Stimulated activated naive CD8-positive, alpha-beta T cell treated with anti-CD3 and anti-CD28 coated beads, Interleukin-15, Interleukin-2, amounts not matched to agents 100 ng/mL and 50 ng/mL, for 24 hours (primary cell): ENCODE data around the gene NTRK1.
A peak's percentile ranks its signal among the peaks of the same experiment; 100 is the strongest.

Source experiments
- H3K27ac Mint-ChIP-seq: one replicate; pipeline ENCODE4 v1.8.0; 2021; ENCODE audit warnings: mild to moderate bottlenecking, mixed read lengths
- H3K27me3 Mint-ChIP-seq: one replicate; pipeline ENCODE4 v1.8.0; 2021; ENCODE audit warnings: mixed read lengths
- H3K36me3 Mint-ChIP-seq: one replicate; pipeline ENCODE4 v1.8.0; 2021; ENCODE audit warnings: low read depth, mixed read lengths
- H3K4me1 Mint-ChIP-seq: one replicate; pipeline ENCODE4 v1.8.0; 2021; ENCODE audit warnings: low read depth, mixed read lengths
- H3K4me3 Mint-ChIP-seq: one replicate; pipeline ENCODE4 v1.8.0; 2021; ENCODE audit warnings: mild to moderate bottlenecking, mixed read lengths
- H3K9me3 Mint-ChIP-seq: one replicate; pipeline ENCODE4 v1.8.0; 2021; ENCODE audit warnings: mixed read lengths

Gene NTRK1

DNA sequence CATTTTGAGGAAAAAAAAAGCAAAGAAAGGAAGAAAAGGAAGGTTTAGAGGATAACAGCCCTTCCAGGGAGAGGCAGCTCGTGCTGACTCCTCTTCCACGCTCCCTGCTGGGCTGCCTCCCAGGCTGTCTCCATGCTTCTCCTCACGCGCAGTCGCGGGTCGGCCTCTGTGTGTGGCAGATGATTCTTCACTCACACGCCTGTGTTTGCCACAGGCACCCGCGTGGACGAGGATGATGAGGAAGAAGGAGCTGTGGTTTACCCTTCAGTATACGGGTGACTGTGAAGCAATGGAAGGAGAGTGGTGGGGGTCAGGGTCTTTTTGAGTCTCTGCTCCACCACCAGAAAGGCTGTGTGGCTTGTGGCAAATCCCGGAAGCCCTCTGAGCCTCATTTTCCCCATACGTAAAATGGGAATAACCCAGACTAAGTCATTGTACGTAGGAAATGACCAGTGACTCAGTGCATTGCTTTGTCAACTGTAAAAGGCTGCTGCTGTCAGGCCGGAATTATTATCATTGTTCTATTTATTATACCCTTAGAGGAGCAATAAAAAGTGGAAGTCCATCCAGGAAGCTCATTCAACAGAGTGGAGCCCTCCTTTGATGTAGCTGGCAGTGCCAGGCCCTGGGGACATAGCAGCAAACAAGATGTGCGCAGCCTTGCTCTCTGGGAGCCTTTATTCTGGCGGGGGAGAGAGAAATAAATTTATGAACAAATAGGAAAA lies 32.1 kb upstream of the NTRK1 start:
- peak overlapping the region; percentile 56 for H3K27ac Mint-ChIP-seq
- H3K9me3 Mint-ChIP-seq = no peaks in the 10 kb centered on the region
- peaks cover 16% of the 10 kb centered on the region for H3K4me1 Mint-ChIP-seq
- peaks cover 12% of the 10 kb centered on the region for H3K27me3 Mint-ChIP-seq
- no peaks in the 10 kb centered on the region for H3K36me3 Mint-ChIP-seq
- no peak overlapping the region for H3K4me3 Mint-ChIP-seq

GRCh38 chr1:156832434-156832833 lies 28.2 kb upstream of the NTRK1 start:
- Mint-ChIP-seq H3K4me3 (no peak overlapping the region), H3K27ac (no peak overlapping the region), H3K9me3 (no peaks in the 10 kb centered on the region), H3K27me3 (peaks cover 12% of the 10 kb centered on the region), H3K4me1 (peaks cover 53% of the 10 kb centered on the region), H3K36me3 (no peaks in the 10 kb centered on the region)

- no peaks in the 10 kb centered on the region for H3K36me3 Mint-ChIP-seq
- no peaks in the 10 kb centered on the region for H3K9me3 Mint-ChIP-seq
- H3K4me3 Mint-ChIP-seq = peak overlapping the region; percentile 19
- peaks cover 54% of the 10 kb centered on the region for H3K4me1 Mint-ChIP-seq
- peak overlapping the region; percentile 83 for H3K27ac Mint-ChIP-seq
- H3K27me3 Mint-ChIP-seq = peaks cover 12% of the 10 kb centered on the region
These were observed 27.1 kb upstream of the NTRK1 start for GRCh38 chr1:156833603-156834002.

GRCh38 chr1:156834322-156834721 lies 26.3 kb upstream of the NTRK1 start:
- no peaks in the 10 kb centered on the region for H3K9me3 Mint-ChIP-seq
- no peaks in the 10 kb centered on the region for H3K36me3 Mint-ChIP-seq
- H3K4me3 Mint-ChIP-seq = peak overlapping the region; percentile 19
- peaks cover 55% of the 10 kb centered on the region for H3K4me1 Mint-ChIP-seq
- peaks cover 15% of the 10 kb centered on the region for H3K27me3 Mint-ChIP-seq
- H3K27ac Mint-ChIP-seq = peak overlapping the region; percentile 83

- Mint-ChIP-seq H3K4me1 (peaks cover 60% of the 10 kb centered on the region), H3K27me3 (peaks cover 18% of the 10 kb centered on the region), H3K9me3 (no peaks in the 10 kb centered on the region), H3K27ac (peak overlapping the region; percentile 88), H3K4me3 (peak overlapping the region; percentile 42), H3K36me3 (no peaks in the 10 kb centered on the region)
These were observed 24.5 kb upstream of the NTRK1 start for GRCh38 chr1:156836041-156836654.

DNA sequence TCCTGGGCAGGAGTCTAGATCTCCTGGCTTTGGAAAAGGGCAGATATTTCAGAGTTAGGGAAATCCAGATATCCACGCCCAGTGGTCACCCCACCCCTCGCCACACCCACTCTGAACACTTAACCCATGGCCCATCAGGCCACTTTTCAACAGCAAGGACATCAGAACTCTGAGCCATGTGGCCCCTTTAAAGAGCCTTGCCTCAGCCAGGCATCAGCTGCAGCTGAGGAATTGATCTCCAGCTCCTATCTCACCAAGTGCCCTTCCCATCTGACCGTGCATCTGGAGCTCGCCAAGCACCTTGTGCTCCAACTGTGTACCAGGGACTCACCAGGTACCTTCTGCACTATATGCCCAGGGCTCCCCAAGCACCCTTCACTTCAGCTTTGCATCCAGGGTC lies 23.8 kb upstream of the NTRK1 start:
- Mint-ChIP-seq H3K4me1 (peaks cover 60% of the 10 kb centered on the region), H3K36me3 (no peaks in the 10 kb centered on the region), H3K27me3 (peaks cover 18% of the 10 kb centered on the region), H3K4me3 (peak overlapping the region; percentile 36), H3K27ac (peak overlapping the region; percentile 57), H3K9me3 (no peaks in the 10 kb centered on the region)

- Mint-ChIP-seq H3K27me3 (peaks cover 32% of the 10 kb centered on the region), H3K9me3 (no peaks in the 10 kb centered on the region), H3K4me3 (no peak overlapping the region), H3K27ac (peak overlapping the region; percentile 24), H3K36me3 (no peaks in the 10 kb centered on the region), H3K4me1 (peaks cover 51% of the 10 kb centered on the region)
These were observed 21.7 kb upstream of the NTRK1 start for GRCh38 chr1:156838972-156839371.

DNA sequence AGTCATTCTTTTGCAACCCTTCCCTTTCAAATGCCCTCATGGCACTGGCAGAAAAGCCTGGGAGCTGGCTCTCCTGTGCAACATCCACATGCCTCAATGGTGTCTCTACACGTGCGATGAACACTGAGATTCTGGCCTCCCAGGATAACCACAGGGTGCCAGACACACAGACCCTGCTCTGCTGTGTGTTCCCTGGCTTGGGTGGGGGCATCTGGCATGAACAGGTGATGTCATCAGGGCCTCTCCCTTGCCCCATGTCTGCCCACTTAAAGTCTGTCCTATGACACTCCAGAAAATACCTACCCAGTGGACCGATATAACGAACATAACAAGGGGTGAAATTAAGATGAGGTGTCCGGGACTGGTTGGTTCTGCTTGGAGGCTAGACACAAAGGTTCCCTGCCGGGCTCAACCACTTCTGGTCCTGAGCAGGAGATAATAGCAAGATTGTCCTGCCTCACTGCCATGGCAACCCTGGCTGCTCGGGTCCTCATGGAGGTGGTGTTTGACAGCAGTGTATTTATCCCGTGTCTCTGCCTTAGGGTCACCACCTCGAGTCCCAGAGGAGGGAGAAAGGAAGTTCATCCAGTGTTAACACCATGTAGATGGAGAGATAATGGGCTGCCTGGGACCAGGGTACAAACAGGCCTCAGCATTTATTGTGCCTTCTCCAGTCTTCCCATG lies 21.1 kb upstream of the NTRK1 start:
- H3K27me3 Mint-ChIP-seq = peaks cover 38% of the 10 kb centered on the region
- no peak overlapping the region for H3K4me3 Mint-ChIP-seq
- H3K36me3 Mint-ChIP-seq = no peaks in the 10 kb centered on the region
- peaks cover 50% of the 10 kb centered on the region for H3K4me1 Mint-ChIP-seq
- H3K9me3 Mint-ChIP-seq = no peaks in the 10 kb centered on the region
- H3K27ac Mint-ChIP-seq = no peak overlapping the region

DNA sequence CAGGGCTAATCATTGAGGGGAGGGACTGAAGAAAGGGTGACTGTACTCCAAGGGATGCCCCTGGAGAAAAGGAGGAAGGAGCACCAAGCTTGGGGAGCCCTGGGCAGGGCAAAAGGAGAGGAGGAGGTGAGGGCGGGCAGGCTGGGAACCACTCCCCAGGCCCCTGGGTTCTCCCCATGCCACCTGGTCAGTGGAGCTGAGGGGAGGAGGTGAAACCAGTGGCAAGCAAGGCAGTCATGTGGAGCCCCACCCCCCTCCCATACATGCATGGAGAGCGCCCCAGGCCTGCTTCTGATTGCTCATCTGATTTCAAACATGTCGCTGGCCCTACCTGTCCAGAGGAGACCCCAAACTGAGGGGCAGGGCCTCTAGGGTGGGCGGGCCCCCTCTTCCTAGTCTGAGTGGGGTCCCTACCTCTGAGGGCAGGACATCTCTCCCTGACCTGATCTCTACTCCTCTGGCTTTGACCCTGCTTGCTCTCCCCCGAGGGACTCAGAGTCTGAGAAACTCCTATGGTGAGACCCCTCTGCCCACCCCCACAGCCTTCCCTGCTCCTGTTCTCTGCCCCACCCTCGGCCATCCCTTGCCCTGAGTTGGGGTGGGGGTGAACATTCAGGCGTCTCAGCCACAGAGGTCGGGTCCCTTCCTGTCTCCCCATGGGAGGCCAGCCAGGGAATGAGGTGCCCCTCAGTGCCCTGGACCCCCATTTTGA lies 20.3 kb upstream of the NTRK1 start:
- H3K4me1 Mint-ChIP-seq = peaks cover 50% of the 10 kb centered on the region
- no peaks in the 10 kb centered on the region for H3K36me3 Mint-ChIP-seq
- no peak overlapping the region for H3K4me3 Mint-ChIP-seq
- no peaks in the 10 kb centered on the region for H3K9me3 Mint-ChIP-seq
- peaks cover 42% of the 10 kb centered on the region for H3K27me3 Mint-ChIP-seq
- H3K27ac Mint-ChIP-seq = no peak overlapping the region

GRCh38 chr1:156840898-156841279 lies 19.8 kb upstream of the NTRK1 start:
- Mint-ChIP-seq H3K27ac (no peak overlapping the region), H3K9me3 (no peaks in the 10 kb centered on the region), H3K36me3 (no peaks in the 10 kb centered on the region), H3K4me3 (no peak overlapping the region), H3K4me1 (peaks cover 47% of the 10 kb centered on the region), H3K27me3 (peaks cover 48% of the 10 kb centered on the region)

DNA sequence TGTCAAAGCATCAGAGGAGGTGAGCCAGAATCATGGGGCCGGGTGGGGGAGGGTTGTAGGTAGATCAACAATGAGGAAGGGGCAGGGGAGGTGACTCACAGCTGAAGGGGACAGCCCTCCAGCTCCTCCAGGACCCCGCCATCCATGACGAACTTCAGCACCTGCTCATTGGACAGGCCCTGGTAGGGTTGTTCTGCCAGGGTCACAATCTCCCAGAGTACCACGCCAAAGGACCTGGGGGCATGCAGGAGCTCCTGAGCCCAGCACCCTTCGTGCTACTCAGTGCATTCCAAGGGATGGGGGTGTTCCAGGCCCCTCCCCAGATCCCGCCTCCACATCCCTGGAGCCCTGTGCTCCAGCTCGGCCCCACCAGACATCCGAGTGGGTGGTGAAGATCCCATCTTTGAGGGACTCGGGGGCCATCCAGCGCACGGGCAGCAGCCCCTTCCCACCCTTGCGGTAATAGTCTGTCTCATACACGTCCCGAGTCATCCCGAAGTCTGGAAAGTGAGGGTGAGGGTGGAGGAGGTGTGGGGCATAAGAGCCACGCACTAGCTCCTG lies 19.3 kb upstream of the NTRK1 start:
- Mint-ChIP-seq H3K27ac (no peak overlapping the region), H3K4me1 (peaks cover 43% of the 10 kb centered on the region), H3K27me3 (peaks cover 53% of the 10 kb centered on the region)

DNA sequence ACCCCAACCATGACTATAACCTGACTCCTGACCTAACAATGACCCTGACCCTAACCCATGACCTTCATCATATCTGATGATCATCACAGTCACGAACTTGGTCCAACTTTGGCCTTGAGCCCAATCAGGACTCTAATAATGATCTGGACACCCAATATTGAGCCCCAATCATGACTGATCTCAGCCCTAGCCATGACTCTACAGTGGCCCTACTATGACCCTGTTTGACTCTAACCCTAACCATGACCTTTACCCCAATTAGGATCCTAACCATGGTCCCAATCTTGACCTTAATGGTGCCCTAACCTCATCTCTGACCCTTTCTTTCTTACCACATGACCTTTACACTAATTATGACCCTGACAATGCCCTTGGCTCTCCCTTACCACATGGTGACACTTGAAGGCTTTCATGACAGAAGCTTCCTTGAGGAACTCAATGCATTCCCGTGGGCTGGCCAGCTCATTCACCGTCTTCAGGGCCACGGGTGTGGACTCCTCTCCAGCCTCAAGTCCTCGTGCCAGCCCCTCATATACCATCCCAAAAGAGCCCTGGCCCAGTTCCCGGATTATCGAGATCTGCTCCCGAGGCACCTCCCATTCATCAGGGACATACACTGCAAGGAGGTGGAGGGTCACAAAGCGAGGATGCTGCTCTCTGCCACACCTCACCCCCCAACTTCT lies 17.9 kb upstream of the NTRK1 start:
- H3K27me3 Mint-ChIP-seq = peaks cover 66% of the 10 kb centered on the region
- H3K4me3 Mint-ChIP-seq = no peak overlapping the region

More for the DNA sequence above, 19.3 kb upstream of the NTRK1 start:
- H3K4me3 Mint-ChIP-seq = no peak overlapping the region
- no peaks in the 10 kb centered on the region for H3K9me3 Mint-ChIP-seq
- H3K36me3 Mint-ChIP-seq = no peaks in the 10 kb centered on the region

DNA sequence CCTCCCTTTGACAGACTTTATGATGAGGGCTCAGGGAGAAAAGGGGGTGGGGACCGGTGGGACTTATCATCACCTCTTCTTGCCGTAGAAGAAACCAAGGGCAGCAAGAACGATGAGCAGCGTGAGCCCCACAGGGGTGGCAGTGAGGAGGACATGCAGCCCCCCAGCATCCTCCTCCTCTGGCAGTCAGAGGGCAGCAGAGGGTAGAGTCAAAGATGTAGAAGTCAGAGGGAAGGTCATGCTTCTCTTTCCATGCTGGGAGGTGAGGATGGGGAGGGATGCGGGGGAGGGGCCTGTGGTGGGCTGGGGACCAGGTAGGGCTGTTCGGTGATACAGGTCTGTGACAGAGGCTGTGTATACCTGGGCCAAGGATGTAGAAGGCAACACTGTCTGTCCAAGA lies 16.6 kb upstream of the NTRK1 start:
- Mint-ChIP-seq H3K27me3 (peaks cover 74% of the 10 kb centered on the region), H3K36me3 (no peaks in the 10 kb centered on the region), H3K4me3 (peak overlapping the region; percentile 40), H3K4me1 (peaks cover 34% of the 10 kb centered on the region), H3K27ac (no peak overlapping the region), H3K9me3 (no peaks in the 10 kb centered on the region)

More for the DNA sequence above, 17.9 kb upstream of the NTRK1 start:
- Mint-ChIP-seq H3K9me3 (no peaks in the 10 kb centered on the region), H3K36me3 (no peaks in the 10 kb centered on the region), H3K4me1 (peaks cover 30% of the 10 kb centered on the region), H3K27ac (no peak overlapping the region)

DNA sequence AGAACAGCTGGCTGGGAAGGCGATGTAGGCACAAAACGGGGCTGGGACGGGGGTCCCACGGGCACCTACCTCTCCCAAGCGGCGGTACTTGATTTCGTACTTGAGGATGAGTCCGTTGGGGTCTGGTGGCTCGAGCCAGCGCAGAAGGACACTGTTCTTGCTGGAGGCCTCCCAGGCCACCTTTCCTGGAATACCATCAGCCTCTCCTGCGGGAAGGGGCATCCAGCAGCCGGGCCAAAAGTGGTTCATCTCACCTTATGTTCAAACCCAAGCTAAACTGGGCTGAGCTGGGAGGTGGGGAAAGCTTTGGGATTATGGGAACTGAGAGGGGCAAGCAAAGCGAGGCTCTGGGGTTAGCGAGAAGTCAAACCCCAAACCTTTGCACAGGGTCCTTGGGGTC lies 16.0 kb upstream of the NTRK1 start:
- peaks cover 73% of the 10 kb centered on the region for H3K27me3 Mint-ChIP-seq

More for the DNA sequence above, 16.0 kb upstream of the NTRK1 start:
- Mint-ChIP-seq H3K9me3 (no peaks in the 10 kb centered on the region), H3K36me3 (no peaks in the 10 kb centered on the region), H3K4me1 (peaks cover 33% of the 10 kb centered on the region), H3K27ac (no peak overlapping the region), H3K4me3 (no peak overlapping the region)
